Renal pelvis (tissue), 4 donors: ENCODE data around the gene NUP205. TPM values are rescaled to one million over a fixed set of nuclear protein-coding genes. Genes with fewer than 3 reads are reported as not detected.

Experiments used
- DNase-seq: peaks from one replicate; pipeline ENCODE4 v3.0.0-alpha.2; 2013
- polyA plus RNA-seq, 3 donors: library from polyadenylated mRNA; unstranded; fragments of 120-200 nt; gene quantifications; one replicate each; pipeline ENCODE4 v1.2.1, GENCODE V29; 2013; ENCODE audit not compliant: insufficient read length in 3 of 3

Gene NUP205
- polyA plus RNA-seq, 3 donors, result 65.8 to 76.2 (median 67.9) TPM

GRCh38 chr7:135537905-135538304, 19.8 kb upstream of the NUP205 start:
- DNase-seq, result no peak

DNA sequence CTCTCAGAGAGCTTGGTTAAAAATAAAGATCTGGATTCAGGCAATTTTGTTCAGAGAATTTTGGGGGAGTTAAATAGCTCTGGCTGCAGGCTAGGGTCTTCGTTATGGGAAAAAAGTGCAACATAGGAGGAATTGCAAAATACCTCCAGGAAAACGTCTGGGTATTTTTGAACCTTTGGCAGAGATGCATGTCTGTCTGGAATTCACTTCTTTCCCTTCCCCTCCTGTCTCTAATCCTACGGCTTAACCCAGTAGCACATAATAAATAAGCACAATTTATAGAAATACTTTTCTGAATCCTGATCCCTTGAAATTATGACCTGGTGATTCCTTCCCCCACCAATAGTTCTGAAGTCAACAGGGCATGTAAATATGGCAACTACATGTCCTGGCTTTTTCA, 19.3 kb upstream of the NUP205 start:
- DNase-seq, result no peak

DNA sequence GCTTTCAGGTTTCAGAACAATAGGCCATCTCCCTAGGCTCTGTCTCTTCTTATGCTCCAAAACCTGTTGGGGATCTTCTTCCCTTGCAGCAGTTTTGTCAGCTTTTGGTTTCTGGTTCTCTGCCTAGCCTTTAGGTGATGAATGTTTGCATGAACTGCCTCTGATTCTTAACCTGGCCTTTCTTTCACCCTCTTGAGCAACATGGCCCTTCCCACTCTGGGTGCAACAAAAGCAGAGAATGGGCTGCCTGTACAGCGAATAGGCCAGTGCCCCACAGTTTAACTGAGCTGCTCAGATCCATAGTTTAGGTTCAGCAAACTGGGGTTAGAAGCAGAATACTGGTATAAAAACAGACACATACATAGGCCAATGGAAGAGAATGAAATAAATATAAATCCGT, 18.1 kb upstream of the NUP205 start:
- DNase-seq, result no peak

- no peak for DNase-seq
Observed at GRCh38 chr7:135541029-135541428, 16.7 kb upstream of the NUP205 start.

- DNase-seq, result no peak
Observed at GRCh38 chr7:135550196-135550595, 7.5 kb upstream of the NUP205 start.

- DNase-seq, result no peak
Observed at GRCh38 chr7:135552148-135552547, 5.6 kb upstream of the NUP205 start.

- no peak for DNase-seq
Observed at GRCh38 chr7:135553346-135553745, 4.4 kb upstream of the NUP205 start.

GRCh38 chr7:135558337-135558767, 635 bp downstream of the NUP205 start:
- DNase-seq, result peak; percentile 67

DNA sequence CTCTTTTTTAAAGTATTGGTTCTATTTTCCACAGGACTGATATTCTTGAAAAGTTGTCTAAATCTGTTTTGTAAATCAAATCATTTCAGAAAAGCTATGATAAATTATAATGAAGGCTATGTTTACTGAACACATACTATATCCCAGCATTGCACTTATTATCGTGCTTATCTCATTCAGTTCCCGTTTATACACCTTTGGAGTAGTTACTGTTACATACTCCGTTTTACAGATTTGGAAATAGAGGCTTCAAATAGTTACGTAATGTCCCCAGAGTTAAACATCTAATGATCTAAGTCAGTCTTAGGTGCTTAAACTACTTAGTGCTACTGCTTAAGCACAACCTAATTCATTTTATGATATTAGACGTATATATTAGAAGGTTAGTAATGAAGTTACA, 1.2 kb downstream of the NUP205 start:
- no peak for DNase-seq

GRCh38 chr7:135560631-135561030, 2.9 kb downstream of the NUP205 start:
- no peak for DNase-seq

DNA sequence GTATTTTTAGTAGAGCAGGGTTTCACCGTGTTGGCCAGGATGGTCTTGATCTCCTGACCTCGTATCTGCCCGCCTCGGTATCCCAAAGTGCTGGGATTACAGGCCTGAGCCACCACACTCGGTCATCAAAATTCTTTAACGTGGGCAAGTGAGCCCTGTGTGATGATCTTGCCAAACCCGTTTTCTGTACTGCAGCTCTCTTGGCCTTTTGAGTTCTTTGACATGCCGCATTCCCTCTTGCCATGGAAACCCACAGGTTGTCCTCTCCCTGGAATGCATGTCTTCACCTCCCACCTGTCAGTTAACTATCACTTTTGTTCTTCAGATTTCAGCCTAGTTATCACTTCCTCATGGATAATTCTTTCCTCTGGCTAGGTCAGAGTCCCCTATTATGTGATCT, 5.0 kb downstream of the NUP205 start:
- no peak for DNase-seq

DNA sequence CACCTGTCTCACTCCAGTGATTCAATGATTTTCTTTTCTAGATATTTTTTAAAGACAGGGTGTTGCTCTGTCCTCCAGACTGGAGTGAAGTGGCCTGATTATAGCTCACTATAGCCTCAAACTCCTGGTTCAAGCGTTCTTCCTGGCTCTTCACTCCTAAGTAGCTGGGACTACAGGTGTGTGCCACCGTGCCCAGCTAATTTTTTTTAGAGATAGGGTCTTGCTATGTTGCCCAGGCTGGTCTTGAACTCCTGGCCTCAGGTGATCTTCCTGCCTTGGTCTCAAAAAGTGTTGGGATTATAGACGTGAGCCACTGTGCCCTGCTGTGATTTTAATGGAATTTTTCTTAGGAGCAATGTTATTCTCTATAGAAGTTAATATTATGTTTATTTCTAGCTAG, 14.1 kb downstream of the NUP205 start:
- no peak for DNase-seq

DNA sequence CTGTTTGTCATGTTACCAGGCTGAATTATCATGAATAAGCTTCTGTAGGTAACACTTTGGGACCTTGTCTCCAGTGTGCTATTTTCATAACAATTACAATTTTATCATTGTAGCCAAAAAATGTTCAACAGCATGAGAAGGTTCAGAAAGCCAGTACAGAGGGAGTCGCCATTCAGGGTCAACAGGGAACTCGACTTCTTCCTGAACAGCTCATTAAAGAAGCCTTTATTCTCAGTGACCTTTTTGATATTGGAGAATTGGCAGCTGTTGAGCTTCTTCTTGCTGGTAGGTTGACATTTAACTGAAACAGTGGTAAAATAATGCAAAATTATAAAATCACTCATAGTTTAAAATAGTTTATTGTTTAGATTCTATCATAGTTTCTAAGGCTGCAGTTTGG, 15.8 kb downstream of the NUP205 start:
- no peak for DNase-seq

DNA sequence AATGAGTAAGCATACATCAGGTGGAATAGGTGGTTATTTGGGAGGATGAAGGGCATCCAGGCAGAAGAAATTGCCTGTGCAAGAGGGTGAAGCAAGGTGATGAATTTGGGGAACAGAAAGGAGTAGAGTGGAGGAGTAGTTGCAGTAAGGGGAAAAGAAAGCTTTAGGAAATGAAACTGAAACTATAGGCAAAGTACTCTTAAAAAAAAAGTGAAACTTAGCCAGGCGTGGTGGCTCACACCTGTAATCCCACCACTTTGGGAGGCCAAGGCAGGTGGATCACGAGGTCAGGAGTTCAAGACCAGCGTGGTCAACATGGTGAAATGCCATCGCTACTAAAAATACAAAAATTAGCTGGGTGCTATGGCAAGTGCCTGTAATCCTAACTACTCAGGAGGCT, 17.6 kb downstream of the NUP205 start:
- no peak for DNase-seq

- no peak for DNase-seq
Observed at GRCh38 chr7:135578569-135578968, 20.9 kb downstream of the NUP205 start.

- DNase-seq, result no peak
Observed at GRCh38 chr7:135584362-135585353, 26.9 kb downstream of the NUP205 start.

GRCh38 chr7:135597181-135597925, 39.6 kb downstream of the NUP205 start:
- no peak for DNase-seq

- DNase-seq, result no peak
Observed at GRCh38 chr7:135597926-135598305, 40.2 kb downstream of the NUP205 start.

GRCh38 chr7:135599471-135599870, 41.8 kb downstream of the NUP205 start:
- no peak for DNase-seq

DNA sequence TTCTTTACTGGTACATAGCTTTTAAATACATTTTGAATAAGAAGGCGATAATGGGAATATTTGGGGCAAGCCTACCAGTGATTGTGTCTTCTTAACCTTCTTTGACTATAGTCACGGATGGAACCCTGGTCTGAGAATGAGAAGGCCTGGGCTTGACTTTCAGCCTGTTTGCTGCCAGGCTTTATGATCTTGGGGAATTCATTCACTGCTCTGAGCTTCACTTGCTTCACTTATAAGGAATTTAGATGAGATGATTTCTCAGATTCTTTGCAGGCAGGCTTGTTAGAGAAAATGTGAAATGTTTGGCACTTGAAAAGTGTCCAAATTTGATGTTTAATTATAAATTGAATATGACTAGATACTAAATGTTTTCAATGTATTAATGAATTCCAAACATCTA, 42.5 kb downstream of the NUP205 start:
- DNase-seq, result no peak

DNA sequence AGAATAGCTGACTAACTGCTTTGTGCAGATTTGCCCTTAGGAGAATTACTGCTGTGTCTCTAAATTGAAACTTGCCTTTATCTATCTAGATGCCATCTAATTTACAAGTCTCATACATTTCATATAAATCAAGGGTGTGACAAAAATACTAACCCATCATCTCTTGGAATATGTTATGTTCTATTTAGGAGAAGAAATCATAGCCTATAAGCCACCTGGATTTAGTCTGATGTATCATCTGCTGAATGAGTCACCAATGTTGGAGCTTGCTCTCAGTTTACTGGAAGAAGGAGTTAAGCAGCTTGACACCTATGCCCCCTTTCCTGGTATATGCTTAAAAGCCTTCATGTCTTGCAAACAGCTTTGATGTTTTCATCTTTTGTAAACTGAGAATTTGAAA, 43.5 kb downstream of the NUP205 start:
- DNase-seq, result no peak

DNA sequence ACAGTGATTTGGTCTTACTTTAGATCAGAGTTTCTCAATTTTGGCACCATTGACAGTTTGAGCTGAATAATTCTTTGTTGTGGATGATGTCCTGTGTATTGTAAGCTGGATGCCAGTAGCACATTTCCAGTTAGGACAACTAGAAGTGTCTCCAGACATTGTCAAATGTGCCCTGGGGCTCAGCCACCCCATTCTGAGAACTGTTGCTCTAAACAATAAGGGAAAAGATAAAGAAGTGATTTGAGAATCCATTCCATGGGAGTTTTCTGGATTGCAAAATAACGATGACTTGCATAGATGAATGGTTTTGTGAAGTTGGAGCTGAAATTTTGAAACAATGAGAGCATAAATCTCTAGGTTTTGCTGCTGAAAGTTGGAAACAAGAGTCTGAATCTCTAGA, 44.6 kb downstream of the NUP205 start:
- no peak for DNase-seq

DNA sequence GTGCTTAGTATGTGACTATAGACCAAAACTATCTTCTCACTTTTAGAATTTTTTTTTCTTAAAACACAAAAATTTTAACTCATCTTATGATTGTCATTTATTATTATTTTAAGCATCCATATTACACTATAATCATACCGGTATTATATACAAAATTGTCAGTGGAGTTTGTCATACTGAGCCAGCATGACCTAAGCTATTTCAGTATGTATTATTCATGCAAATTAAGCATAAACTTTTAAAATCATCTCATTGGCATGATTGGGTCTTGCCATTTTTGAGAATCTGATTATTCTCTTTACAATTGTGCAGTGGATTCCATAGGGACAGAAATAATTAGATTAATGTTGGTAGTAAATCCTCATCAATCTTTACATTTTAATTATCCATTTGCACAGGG, 58.4 kb downstream of the NUP205 start:
- DNase-seq, result no peak
